D721Med (cell line): ENCODE results near the gene ARHGAP24.

ENCODE experiments used
- DNase-seq: peaks from one replicate; pipeline ENCODE4 v3.0.0; 2011; ENCODE audit warnings: low spot score; ENCODE audit not compliant: insufficient read length
- FAIRE-seq: peaks from 2 replicates; lab custom pipeline; 2011; peaks lifted over from hg19 to GRCh38; lab: Jason Lieb, UNC
- TF ChIP-seq, protein P1 (sequence below): IDR thresholded peaks from 2 replicates; pipeline ENCODE4 v1.5.1; 2012; ENCODE audit warnings: mild to moderate bottlenecking, control low read depth; ENCODE audit not compliant: insufficient read depth; ENCODE audit errors: missing control alignments

Gene ARHGAP24

DNA sequence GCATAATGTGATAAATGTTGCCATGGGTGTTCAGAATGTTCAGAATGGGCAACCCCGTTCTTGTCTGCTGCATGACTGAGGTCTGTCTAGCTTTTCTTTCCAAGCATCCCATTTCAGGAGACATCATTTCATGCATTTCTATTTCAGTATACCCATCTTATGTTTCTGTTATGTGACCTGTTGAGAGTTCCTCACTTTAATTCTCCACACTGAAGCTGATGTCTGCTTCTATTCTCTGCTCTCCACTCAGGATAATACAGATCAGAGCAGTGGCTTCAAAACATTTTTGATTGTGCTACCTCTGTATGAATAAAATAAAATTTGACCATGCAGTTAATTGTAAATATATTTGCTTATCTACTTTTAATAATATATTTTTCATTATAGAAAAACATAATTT is 398.6 kb downstream of the ARHGAP24 start:
- TF ChIP-seq, protein P1, sequence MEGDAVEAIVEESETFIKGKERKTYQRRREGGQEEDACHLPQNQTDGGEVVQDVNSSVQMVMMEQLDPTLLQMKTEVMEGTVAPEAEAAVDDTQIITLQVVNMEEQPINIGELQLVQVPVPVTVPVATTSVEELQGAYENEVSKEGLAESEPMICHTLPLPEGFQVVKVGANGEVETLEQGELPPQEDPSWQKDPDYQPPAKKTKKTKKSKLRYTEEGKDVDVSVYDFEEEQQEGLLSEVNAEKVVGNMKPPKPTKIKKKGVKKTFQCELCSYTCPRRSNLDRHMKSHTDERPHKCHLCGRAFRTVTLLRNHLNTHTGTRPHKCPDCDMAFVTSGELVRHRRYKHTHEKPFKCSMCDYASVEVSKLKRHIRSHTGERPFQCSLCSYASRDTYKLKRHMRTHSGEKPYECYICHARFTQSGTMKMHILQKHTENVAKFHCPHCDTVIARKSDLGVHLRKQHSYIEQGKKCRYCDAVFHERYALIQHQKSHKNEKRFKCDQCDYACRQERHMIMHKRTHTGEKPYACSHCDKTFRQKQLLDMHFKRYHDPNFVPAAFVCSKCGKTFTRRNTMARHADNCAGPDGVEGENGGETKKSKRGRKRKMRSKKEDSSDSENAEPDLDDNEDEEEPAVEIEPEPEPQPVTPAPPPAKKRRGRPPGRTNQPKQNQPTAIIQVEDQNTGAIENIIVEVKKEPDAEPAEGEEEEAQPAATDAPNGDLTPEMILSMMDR: no peak
- no peak for FAIRE-seq
- no peak for DNase-seq

DNA sequence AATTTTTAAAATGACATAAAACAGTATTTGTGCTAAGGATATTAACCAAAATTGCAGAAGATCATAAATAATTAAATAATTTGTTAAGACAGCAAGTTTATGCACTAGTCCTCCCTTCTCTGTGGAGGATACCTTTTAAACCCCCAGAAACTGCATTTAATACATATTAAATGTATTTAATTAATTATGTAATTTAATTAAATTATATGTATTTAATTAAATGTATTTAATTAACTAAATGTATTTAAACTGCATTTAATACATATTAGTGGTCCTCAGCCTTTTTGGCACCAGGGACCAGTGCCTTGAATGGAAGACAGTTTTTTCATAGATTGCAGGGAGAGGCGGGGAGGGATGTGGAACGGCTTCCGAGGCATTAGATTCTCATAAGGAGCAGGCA is 404.6 kb downstream of the ARHGAP24 start:
- DNase-seq (no peak), FAIRE-seq (no peak)
- TF ChIP-seq, protein P1: no peak

DNA sequence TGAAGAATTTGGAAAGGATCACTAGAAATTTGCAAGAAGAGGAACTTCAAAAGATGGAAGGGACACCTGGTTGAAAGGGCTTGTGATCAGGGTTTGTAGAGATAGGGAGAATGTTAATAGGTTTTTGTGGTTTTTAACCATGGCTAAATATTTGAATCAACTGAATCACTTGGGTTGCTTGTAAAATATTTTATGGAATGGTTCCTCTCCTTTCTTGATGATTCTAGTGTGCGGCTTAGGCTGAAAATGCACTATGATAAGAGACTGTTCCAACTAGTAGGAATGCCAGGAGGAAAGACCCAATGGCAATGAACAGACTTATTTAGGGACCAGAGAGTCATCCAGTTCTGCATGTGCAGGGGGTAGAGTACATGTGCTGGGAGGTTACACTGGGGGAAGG is 408.2 kb downstream of the ARHGAP24 start:
- FAIRE-seq (no peak), DNase-seq (no peak)
- TF ChIP-seq, protein P1: no peak

DNA sequence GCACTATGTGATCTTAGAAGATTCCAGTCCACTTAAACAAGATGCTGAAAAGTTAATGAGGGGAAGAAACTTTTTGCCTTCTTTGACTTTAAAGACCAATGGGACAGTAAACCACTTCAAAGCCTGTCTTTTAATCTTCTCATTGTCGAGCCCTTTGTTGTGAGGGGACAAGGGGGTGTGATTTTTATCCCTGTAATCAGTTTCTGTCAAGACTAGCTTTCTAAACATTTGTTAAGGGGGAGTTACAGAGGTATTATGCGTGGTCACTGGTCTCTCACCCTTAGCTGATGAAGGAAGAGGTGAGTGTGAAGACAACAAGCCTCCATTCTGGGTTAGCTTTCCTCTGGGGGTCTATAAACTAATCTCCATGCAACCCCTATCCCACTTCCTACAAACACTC is 409.3 kb downstream of the ARHGAP24 start:
- DNase-seq (no peak), FAIRE-seq (no peak)
- TF ChIP-seq, protein P1: no peak

DNA sequence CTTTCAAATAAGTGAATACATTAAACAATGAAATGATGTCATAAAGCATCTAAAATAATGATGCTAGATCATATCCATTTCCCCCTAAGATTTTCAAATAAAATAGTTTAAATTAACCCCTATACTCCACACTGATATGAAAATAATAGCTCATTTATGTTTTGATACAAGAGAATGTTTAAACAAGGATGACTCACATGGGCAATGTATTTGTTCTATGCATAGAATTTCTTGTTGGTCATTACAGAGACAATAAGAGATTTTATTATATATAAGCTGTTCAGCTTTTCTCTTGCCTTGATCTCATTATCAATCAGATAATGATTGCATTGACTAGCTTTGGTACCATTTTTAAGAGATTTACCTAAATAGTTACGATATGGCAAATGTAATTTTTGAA is 411.7 kb downstream of the ARHGAP24 start:
- TF ChIP-seq, protein P1: no peak
- FAIRE-seq (no peak), DNase-seq (no peak)

DNA sequence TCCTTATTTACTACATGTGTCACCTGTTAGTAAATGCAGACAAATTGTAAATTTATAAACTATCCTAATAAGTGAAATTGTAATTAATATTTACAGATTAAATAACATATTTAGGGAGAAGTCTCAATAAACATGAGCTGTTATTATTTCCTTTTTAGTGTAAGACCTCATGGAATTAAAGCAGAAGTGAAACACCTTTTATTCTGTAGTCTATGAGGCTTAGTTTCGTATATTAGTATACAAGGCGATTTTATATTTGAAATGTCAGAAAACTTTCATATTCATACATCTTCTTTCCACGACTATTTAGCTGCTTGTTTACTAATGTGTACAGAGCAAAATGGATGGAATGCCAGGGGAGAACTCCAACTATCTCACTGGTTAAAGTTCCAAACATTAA is 414.4 kb downstream of the ARHGAP24 start:
- FAIRE-seq: no peak

DNA sequence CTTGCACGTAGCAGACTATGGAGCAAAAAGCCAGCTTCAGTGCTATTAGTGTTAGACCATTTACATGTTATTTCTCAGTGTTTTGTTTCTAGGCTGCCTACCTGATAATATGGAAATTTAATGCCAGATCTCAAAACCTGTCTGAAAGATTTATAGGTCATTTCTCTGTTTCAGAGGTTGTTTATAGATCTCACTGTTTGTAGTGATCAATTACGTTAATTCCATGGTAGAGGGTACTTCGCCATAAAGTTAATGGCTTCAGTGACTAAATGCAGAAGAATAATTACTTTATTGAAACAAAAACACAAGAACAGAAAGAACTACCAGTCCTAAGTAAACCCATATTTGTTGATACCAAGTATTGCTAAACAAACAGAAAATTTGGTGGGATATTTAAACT is 420.8 kb downstream of the ARHGAP24 start:
- TF ChIP-seq, protein P1: no peak
- no peak for DNase-seq
- FAIRE-seq: no peak

More for the DNA sequence above, 414.4 kb downstream of the ARHGAP24 start:
- no peak for DNase-seq
- TF ChIP-seq, protein P1: no peak
